Measurements from ENCODE around the gene UTP3. TPM values are rescaled to one million over a fixed set of nuclear protein-coding genes. Genes with fewer than 3 reads are reported as not detected.
"Not testable (repeated sequence)": the region's sequence is repeated elsewhere in the genome, so short reads cannot be mapped to it uniquely, and the experiment has no call there.

UTP3 gene
- total RNA-seq, 3 donors from 2014 or later = 49.2 to 54.8 (median 51.4) TPM

DNA sequence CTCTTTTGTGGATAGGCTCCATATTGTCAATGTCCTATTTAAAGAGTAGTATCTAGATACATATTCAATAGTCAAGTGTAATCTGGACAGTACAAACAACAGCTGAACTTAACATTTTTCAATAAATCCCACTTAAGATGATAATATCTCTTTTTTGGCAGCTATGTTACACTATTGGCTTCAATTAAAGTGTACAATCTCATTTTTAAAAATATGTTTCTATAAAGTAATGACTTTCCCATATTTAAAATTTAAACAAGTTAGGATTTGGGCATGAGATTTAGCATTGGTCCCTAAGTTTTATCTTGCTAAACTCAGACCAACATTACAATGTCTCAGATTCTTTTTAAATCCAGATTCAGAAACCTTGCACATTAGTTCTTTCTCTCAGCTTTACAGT lies 14.1 kb upstream of the UTP3 start:
- peaks cover 3% of the 10 kb centered on the region for H3K27me3 Mint-ChIP-seq (ENCODE audit: low read depth)
- ATAC-seq (no peak), DNase-seq (no peak)
- peaks cover 16% of the 10 kb centered on the region for H3K4me1 Mint-ChIP-seq (ENCODE audit: low read depth)
- H3K4me3 Mint-ChIP-seq = no peak overlapping the region
- no peaks in the 10 kb centered on the region for H3K36me3 Mint-ChIP-seq (ENCODE audit: insufficient read depth)
- no peaks in the 10 kb centered on the region for H3K9me3 Mint-ChIP-seq

DNA sequence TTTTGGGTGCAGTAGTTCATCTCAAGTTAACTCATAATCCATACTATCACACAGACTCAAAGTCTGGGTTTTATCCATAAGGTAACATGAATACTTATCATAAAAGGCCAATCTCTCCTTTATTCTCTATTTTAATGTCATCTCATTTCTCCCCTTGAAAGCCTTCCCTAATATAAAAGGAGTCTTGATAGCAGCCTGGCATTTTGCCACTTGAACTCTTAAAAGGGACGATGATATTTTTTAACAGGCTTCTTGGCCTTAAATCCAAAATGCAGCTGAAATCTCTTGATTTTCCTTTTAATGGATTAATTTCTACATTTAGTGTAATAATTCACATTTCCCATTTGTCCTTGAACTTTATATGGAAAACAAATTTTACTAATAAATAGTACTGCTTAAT lies 13.6 kb upstream of the UTP3 start:
- peaks cover 3% of the 10 kb centered on the region for H3K27me3 Mint-ChIP-seq (ENCODE audit: low read depth)
- H3K4me1 Mint-ChIP-seq (ENCODE audit: low read depth) = peaks cover 16% of the 10 kb centered on the region
- DNase-seq (no peak), ATAC-seq (no peak)
- no peaks in the 10 kb centered on the region for H3K9me3 Mint-ChIP-seq
- no peaks in the 10 kb centered on the region for H3K36me3 Mint-ChIP-seq (ENCODE audit: insufficient read depth)
- H3K4me3 Mint-ChIP-seq = no peak overlapping the region

DNA sequence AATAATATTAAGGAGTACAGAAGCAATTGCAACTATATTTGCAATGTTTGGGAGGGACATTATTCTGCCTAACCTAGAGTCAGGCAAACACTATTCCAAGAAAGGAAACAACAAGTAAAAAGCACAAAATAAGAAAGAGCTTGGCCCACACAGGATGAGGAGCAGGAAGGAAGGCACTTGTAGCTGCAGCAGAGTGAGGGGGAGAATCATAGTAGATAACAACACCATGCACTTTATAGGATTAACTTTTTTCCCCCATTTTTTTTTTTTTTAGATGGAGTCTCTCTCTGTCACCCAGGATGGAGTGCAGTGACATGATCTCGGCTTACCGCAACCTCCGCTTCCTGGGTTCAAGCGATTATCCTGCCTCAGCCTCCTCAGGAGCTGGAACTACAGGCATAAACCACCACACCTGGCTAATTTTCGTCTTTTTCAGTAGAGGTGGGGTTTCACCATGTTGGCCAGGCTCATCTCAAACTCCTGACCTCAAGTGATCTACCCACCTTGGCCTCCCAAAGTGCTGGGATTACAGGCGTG lies 11.7 kb upstream of the UTP3 start:
- peaks cover 16% of the 10 kb centered on the region for H3K4me1 Mint-ChIP-seq (ENCODE audit: low read depth)
- ATAC-seq (no peak), DNase-seq (no peak)
- H3K9me3 Mint-ChIP-seq = no peaks in the 10 kb centered on the region
- H3K36me3 Mint-ChIP-seq (ENCODE audit: insufficient read depth) = no peaks in the 10 kb centered on the region
- H3K27me3 Mint-ChIP-seq (ENCODE audit: low read depth) = peaks cover 3% of the 10 kb centered on the region
- no peak overlapping the region for H3K4me3 Mint-ChIP-seq

DNA sequence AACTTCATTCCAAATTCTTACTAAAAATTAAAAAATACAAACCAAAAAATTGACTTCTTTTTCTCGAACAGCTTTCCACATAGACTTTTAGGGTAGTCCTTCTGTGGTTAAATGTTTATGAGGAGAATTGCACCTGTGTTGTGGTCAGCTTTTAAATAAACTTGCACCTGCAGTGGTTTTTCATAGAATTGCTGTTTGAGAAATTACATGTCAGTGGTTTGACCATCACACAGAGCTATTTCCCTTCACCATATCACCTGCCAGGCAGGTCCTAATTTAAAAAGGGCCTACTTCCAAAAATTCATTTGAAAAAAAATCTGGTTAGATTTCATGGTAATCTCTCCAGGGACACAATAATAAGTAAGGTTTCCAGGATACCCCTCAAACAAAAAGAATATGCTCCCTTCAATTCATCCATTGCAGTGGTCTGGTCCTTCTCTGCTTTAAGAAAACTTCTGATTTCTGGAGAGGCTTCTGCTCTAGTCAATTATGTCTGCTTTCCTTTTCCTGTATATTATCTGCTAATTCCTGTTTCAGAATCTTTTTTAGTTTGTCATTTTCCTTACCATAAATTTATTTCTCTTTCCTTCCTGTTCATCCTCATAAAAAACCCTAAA lies 9.8 kb upstream of the UTP3 start:
- ATAC-seq = no peak
- H3K27me3 Mint-ChIP-seq (ENCODE audit: low read depth) = peaks cover 3% of the 10 kb centered on the region

DNA sequence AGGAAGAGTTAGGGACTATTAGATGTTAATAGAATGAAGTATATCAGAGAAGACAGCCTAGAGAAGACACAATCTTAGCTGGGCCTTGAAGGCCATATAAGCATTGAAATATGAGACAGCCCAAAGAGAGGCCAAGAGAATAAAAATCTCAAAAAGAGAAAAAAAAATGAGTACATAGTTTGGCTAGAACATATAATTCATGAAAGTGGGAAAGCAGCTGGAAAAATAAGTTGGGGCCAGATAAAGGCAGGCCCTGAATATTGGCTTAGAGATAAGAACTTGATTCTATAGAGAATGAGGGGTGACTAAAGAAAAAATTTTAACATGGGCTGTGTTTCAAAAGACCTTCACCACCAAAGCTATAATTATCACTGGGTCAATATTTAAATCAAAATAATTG lies 7.4 kb upstream of the UTP3 start:
- no peaks in the 10 kb centered on the region for H3K27me3 Mint-ChIP-seq (ENCODE audit: low read depth)
- no peak for ATAC-seq
- H3K36me3 Mint-ChIP-seq (ENCODE audit: insufficient read depth) = no peaks in the 10 kb centered on the region
- no peaks in the 10 kb centered on the region for H3K9me3 Mint-ChIP-seq
- DNase-seq = no peak
- peaks cover 16% of the 10 kb centered on the region for H3K4me1 Mint-ChIP-seq (ENCODE audit: low read depth)
- no peak overlapping the region for H3K4me3 Mint-ChIP-seq

More for the DNA sequence above, 9.8 kb upstream of the UTP3 start:
- no peak overlapping the region for H3K4me3 Mint-ChIP-seq
- DNase-seq = no peak
- H3K9me3 Mint-ChIP-seq = no peaks in the 10 kb centered on the region
- H3K36me3 Mint-ChIP-seq (ENCODE audit: insufficient read depth) = no peaks in the 10 kb centered on the region
- peaks cover 16% of the 10 kb centered on the region for H3K4me1 Mint-ChIP-seq (ENCODE audit: low read depth)

DNA sequence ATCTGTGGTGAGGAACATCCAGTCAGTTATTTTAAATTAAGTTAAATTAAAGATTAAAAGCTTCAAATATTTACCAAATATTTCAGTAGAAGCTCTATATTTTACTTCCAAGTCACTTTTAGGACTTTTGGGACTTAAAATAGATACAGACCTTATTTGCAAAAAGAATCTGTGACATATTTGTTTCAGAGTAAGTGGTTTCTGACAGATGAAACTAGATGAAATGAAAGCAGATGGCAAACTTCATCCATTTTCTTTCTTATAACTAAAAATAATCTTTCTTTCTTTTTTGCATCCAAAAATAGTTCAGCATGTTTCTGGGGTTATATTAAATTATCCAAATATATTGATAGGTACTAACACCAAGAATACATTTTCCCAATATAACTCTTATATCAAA lies 6.6 kb upstream of the UTP3 start:
- H3K36me3 Mint-ChIP-seq (ENCODE audit: insufficient read depth) = no peaks in the 10 kb centered on the region

DNA sequence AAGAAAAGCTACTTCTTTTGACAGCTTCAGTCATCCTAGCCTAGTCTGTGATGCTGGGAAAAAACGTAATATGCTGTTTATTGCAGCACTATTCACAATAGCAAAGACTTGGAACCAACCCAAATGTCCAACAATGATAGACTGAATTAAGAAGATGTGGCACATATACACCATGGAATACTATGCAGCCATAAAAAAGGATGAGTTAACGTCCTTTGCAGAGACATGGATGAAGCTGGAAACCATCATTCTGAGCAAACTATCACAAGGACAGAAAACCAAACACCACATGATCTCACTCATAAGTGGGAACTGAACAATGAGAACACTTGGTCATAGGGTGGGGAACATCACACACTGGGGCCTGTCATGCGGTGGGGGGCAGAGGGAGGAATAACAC lies 6.2 kb upstream of the UTP3 start:
- DNase-seq; H3K4me3 Mint-ChIP-seq; H3K9me3 Mint-ChIP-seq; ATAC-seq; H3K36me3 Mint-ChIP-seq (ENCODE audit: insufficient read depth); H3K27me3 Mint-ChIP-seq (ENCODE audit: low read depth): not testable (repeated sequence)
- H3K4me1 Mint-ChIP-seq (ENCODE audit: low read depth) = peaks cover 11% of the 10 kb centered on the region

More for the DNA sequence above, 6.6 kb upstream of the UTP3 start:
- Mint-ChIP-seq H3K27me3 (ENCODE audit: low read depth) (no peaks in the 10 kb centered on the region), H3K4me3 (no peak overlapping the region), H3K9me3 (no peaks in the 10 kb centered on the region), H3K4me1 (ENCODE audit: low read depth) (peaks cover 14% of the 10 kb centered on the region)
- DNase-seq (no peak), ATAC-seq (no peak)

DNA sequence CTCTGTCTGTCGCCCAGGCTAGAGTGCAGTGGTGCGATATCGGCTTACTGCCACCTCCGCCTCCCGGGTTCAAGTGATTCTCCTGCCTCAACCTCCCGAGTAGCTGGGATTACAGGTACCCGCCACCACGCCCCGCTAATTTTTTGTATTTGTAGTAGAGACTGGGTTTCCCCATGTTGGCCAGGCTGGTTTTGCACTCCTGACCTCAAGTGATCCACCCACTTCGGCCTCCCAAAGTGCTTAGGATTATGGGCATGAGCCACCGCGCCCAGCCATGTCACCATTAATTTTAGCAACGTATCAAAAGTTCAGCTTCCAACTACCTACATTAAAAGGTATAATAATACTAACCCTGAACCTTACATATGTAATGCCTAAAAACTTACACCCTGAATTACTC lies 940 bp upstream of the UTP3 start:
- no peak for ATAC-seq
- Mint-ChIP-seq H3K4me3 (peak overlapping the region; percentile 99), H3K36me3 (ENCODE audit: insufficient read depth) (peaks cover 26% of the 10 kb centered on the region), H3K4me1 (ENCODE audit: low read depth) (peaks cover 33% of the 10 kb centered on the region), H3K9me3 (peaks cover 3% of the 10 kb centered on the region), H3K27me3 (ENCODE audit: low read depth) (no peaks in the 10 kb centered on the region)
- DNase-seq = no peak

DNA sequence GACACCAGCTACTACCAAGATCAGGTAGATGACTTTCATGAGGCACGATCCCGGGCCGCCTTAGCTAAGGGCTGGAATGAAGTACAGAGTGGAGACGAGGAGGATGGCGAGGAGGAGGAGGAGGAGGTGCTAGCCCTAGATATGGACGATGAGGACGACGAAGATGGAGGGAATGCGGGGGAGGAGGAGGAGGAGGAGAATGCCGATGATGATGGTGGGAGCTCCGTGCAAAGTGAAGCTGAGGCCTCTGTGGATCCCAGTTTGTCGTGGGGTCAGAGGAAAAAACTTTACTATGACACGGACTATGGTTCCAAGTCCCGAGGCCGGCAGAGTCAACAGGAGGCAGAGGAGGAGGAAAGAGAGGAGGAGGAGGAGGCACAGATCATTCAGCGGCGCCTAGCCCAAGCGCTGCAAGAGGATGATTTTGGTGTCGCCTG lies 481 bp downstream of the UTP3 start:
- no peak for DNase-seq
- ATAC-seq = peak; percentile 3 to 8
- Mint-ChIP-seq H3K4me1 (ENCODE audit: low read depth) (peaks cover 33% of the 10 kb centered on the region), H3K36me3 (ENCODE audit: insufficient read depth) (peaks cover 26% of the 10 kb centered on the region), H3K4me3 (peak overlapping the region; percentile 99), H3K9me3 (peaks cover 3% of the 10 kb centered on the region), H3K27me3 (ENCODE audit: low read depth) (no peaks in the 10 kb centered on the region)

DNA sequence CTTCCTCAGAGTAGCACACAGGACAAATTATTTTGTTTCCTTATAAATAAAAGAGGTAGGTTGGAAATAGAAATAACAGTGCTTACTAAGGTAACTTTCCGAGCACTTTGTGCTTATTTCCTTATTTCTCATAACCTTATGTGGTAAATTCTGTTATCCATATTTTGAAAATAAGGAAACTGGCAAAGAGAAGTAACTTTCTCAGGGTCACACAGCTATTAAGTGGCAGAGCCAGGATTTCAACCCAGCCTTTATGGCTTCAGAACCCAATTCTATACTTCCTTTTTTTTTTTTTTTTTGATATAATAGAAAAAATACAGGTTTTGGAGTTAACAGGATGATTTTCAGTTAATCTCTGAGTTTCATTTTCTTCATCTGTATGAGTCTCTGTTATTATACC lies 3.3 kb downstream of the UTP3 start:
- H3K4me3 Mint-ChIP-seq = peak overlapping the region; percentile 69
- ATAC-seq = no peak
- H3K36me3 Mint-ChIP-seq (ENCODE audit: insufficient read depth) = peaks cover 26% of the 10 kb centered on the region
- DNase-seq = no peak
- peaks cover 3% of the 10 kb centered on the region for H3K9me3 Mint-ChIP-seq
- H3K27me3 Mint-ChIP-seq (ENCODE audit: low read depth) = no peaks in the 10 kb centered on the region
- H3K4me1 Mint-ChIP-seq (ENCODE audit: low read depth) = peaks cover 33% of the 10 kb centered on the region

DNA sequence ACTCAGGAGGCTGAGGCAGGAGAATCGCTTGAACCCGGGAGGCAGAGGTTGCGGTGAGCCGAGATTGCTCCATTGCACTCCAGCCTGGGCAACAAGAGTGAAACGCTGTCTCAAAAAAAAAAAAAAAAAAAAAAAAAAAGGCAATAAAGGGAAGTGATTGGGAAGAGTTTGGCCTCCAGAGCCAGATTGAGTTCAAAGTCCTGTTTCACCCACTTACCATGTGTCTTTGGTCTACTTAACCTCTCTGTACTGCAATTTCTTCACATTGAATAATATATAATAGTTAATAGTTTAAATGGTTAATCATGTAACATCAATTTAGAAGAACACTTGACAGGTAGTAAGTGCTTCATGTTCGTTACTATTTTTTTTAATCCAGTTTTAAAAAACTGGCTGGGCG lies 6.3 kb downstream of the UTP3 start:
- peaks cover 15% of the 10 kb centered on the region for H3K36me3 Mint-ChIP-seq (ENCODE audit: insufficient read depth)
- H3K9me3 Mint-ChIP-seq; ATAC-seq; DNase-seq; H3K27me3 Mint-ChIP-seq (ENCODE audit: low read depth); H3K4me3 Mint-ChIP-seq: not testable (repeated sequence)
- peaks cover 16% of the 10 kb centered on the region for H3K4me1 Mint-ChIP-seq (ENCODE audit: low read depth)

DNA sequence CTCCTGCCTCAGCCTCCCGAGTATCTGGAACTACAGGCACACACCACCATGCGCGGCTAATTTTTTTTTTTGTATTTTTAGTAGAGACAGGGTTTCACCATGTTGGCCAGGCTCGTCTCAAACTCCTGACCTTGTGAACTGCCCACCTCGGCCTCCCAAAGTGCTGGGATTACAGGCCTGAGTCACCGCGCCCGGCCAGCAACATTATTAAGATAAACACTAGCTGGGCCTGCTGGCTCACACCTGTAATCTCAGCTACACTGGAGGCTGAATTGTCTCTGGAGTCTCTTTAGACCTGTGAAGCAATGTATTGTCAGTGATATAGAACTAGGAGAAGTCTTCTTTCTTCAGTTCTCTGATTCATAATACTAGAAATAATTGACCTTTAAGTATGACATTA lies 10.1 kb downstream of the UTP3 start:
- DNase-seq; ATAC-seq; H3K4me1 Mint-ChIP-seq (ENCODE audit: low read depth); H3K27me3 Mint-ChIP-seq (ENCODE audit: low read depth); H3K9me3 Mint-ChIP-seq; H3K4me3 Mint-ChIP-seq; H3K36me3 Mint-ChIP-seq (ENCODE audit: insufficient read depth): not testable (repeated sequence)

DNA sequence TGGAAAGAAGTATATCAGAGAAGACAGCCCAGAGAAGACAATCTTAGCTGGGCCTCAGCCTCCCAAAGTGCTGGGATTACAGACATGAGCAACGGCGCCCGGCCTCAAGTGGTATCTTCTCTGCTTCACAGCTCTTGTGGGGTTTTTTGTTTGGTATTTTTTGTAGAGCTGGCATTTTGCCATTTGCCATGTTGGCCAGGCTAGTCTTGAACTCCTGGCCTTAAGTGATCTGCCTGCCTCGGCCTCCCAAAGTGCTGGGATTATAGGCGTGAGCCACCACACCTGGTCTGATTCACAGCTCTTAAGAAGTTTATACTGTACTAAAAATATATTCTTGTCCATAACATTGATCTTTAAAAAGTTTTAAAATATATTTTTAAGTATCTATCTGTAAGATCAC lies 12.4 kb downstream of the UTP3 start:
- DNase-seq (no peak), ATAC-seq (no peak)
- H3K9me3 Mint-ChIP-seq = no peaks in the 10 kb centered on the region
- H3K4me1 Mint-ChIP-seq (ENCODE audit: low read depth) = peaks cover 12% of the 10 kb centered on the region
- no peak overlapping the region for H3K4me3 Mint-ChIP-seq
- H3K36me3 Mint-ChIP-seq (ENCODE audit: insufficient read depth) = no peaks in the 10 kb centered on the region
- H3K27me3 Mint-ChIP-seq (ENCODE audit: low read depth) = no peaks in the 10 kb centered on the region

DNA sequence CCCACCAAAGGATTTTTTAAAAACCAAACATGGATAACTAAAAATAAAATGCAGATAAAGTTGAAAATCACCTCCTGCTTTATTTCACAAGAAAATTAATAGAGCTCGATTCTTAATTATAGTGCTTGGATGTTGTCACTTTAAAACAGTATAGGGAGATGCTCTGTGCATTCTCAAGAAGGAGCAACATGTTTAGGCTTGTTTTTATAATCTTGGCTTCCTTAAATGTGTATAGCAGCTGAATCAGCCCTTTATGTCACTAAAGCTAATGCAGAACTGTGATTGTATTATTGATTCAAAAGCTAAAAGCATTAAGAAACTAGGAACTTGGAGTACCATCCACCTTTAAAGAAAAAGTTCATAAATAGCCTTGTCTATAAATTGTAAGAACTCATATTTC lies 12.9 kb downstream of the UTP3 start:
- ATAC-seq = no peak
- no peaks in the 10 kb centered on the region for H3K9me3 Mint-ChIP-seq
- peaks cover 18% of the 10 kb centered on the region for H3K4me1 Mint-ChIP-seq (ENCODE audit: low read depth)
- no peaks in the 10 kb centered on the region for H3K27me3 Mint-ChIP-seq (ENCODE audit: low read depth)
- DNase-seq = no peak
- no peaks in the 10 kb centered on the region for H3K36me3 Mint-ChIP-seq (ENCODE audit: insufficient read depth)
- H3K4me3 Mint-ChIP-seq = no peak overlapping the region

DNA sequence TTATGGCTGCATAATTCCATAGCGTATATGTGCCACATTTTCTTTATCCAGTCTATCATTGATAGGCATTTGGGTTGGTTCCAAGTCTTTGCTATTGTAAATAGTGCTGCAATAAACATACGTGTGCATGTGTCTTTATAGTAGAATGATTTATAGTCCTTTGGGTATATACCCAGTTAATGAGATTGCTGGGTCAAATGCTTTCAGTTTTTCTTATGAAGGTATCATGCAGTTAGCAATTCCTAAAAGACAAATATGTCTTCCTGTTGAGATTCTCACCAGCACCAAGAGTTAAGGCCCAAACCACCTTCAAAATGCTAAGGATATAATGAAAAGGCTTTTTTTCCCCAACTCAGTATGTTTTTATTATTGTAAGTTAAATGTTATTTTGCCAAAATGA lies 14.3 kb downstream of the UTP3 start:
- not testable (repeated sequence) for DNase-seq; H3K27me3 Mint-ChIP-seq (ENCODE audit: low read depth); H3K9me3 Mint-ChIP-seq; ATAC-seq; H3K36me3 Mint-ChIP-seq (ENCODE audit: insufficient read depth); H3K4me3 Mint-ChIP-seq
- peaks cover 27% of the 10 kb centered on the region for H3K4me1 Mint-ChIP-seq (ENCODE audit: low read depth)
